Body of pancreas (tissue), 4 donors: ENCODE results near the gene KHK.

Source experiments
- POLR2A ChIP-seq, 3 donors: fragments of 450-650 bp; IDR thresholded peaks; one replicate each; pipeline ENCODE4 v1.6.1; 2016; ENCODE audit warnings: antibody characterized with exemption in 3 of 3, mild to moderate bottlenecking in 2 of 3
- TF ChIP-seq, protein P1 (sequence below), 7 experiments: fragments of 450-650 bp in 4 of 7; fragments of 200-600 bp in 3 of 7; sonication (generic) in 3 of 7; IDR thresholded peaks; one replicate each; pipeline ENCODE4 v1.5.1; 2016 to 2019; ENCODE audit warnings: antibody characterized with exemption in 7 of 7

DNA sequence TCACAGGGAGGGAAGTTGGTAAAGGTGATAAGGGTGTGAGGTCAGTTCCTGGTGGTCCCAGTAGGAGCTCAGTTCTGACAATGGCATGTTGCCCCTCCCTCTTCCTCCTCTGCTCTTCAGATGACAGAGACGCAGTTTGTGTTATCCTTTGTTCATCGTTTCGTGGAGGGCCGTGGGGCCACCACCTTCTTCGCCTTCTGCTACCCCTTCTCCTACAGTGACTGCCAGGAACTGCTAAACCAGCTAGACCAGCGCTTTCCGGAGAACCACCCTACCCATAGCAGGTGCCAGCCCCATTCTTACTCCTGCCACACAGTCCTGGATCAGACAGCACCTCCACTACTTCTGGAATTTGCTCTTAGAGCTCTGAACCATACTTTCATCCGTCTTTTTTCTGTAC lies 32.8 kb upstream of the KHK start:
- TF ChIP-seq, protein P1, sequence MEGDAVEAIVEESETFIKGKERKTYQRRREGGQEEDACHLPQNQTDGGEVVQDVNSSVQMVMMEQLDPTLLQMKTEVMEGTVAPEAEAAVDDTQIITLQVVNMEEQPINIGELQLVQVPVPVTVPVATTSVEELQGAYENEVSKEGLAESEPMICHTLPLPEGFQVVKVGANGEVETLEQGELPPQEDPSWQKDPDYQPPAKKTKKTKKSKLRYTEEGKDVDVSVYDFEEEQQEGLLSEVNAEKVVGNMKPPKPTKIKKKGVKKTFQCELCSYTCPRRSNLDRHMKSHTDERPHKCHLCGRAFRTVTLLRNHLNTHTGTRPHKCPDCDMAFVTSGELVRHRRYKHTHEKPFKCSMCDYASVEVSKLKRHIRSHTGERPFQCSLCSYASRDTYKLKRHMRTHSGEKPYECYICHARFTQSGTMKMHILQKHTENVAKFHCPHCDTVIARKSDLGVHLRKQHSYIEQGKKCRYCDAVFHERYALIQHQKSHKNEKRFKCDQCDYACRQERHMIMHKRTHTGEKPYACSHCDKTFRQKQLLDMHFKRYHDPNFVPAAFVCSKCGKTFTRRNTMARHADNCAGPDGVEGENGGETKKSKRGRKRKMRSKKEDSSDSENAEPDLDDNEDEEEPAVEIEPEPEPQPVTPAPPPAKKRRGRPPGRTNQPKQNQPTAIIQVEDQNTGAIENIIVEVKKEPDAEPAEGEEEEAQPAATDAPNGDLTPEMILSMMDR (IDR thresholded peaks at IDR 0.05): no peak
- no peak for TF ChIP-seq POLR2A (IDR thresholded peaks at IDR 0.05)
